Endothelial cell of hepatic sinusoid (primary cell): ENCODE results near the gene TAF1.
"Not testable (repeated sequence)": the region's sequence is repeated elsewhere in the genome, so short reads cannot be mapped to it uniquely, and the experiment has no call there.

Source experiments
- in situ Hi-C: cut with HindIII; loops from 2 replicates; pipeline ENCODE4 v1.10.0; 2017; ENCODE audit warnings: low sequenced_read_pairs

The TAF1 gene

GRCh38 chrX:71496476-71496875 lies 130.3 kb downstream of the TAF1 start:
- in situ Hi-C loops: no loop called here

GRCh38 chrX:71502080-71502479 lies 135.9 kb downstream of the TAF1 start:
- in situ Hi-C loops: not testable (repeated sequence)

GRCh38 chrX:71504346-71504745 lies 138.2 kb downstream of the TAF1 start:
- in situ Hi-C loops: no loop called here

- in situ Hi-C loops: no loop called here
Measured at GRCh38 chrX:71509289-71509688, 143.1 kb downstream of the TAF1 start.

- in situ Hi-C loops: no loop called here
Measured at GRCh38 chrX:71510161-71510560, 144.0 kb downstream of the TAF1 start.

- in situ Hi-C loops: not testable (repeated sequence)
Measured at GRCh38 chrX:71513731-71514130, 147.6 kb downstream of the TAF1 start.

- in situ Hi-C loops: no loop called here
Measured at GRCh38 chrX:71514367-71515037, 148.3 kb downstream of the TAF1 start.

GRCh38 chrX:71515038-71515396 lies 148.9 kb downstream of the TAF1 start:
- in situ Hi-C loops: no loop called here
